H1 (cell line): ENCODE results near the gene ZRANB3. TPM values are rescaled to one million over a fixed set of nuclear protein-coding genes. Genes with fewer than 3 reads are reported as not detected.

Experiments
- CTCF ChIA-PET: fragments of 300-600 bp; sonication (Branson Sonifier 250); formaldehyde crosslinking; loops from one replicate; lab custom pipeline; 2021; ENCODE audit not compliant: partially characterized antibody; lab: Charles Lee
- POLR2A ChIA-PET: fragments of 300-600 bp; sonication (Branson Sonifier 250); formaldehyde crosslinking; loops from one replicate; lab custom pipeline; 2021; ENCODE audit warnings: inconsistent platforms; ENCODE audit not compliant: partially characterized antibody; lab: Charles Lee
- DNase-seq, 2 experiments: peaks; one replicate each; pipeline versions ENCODE4 v3.0.0 to v3.0.0-alpha.2; 2010 to 2022; ENCODE audit warnings: low spot score in 2 of 2, low read depth in 1 of 2, mixed read lengths in 1 of 2
- FAIRE-seq: peaks from 2 replicates; lab custom pipeline; 2011; peaks lifted over from hg19 to GRCh38; lab: Jason Lieb, UNC
- H2AFZ ChIP-seq: 2 replicates; pipeline ENCODE4 v1.8.1; 2012; ENCODE audit warnings: low read length, inconsistent platforms
- H2AK5ac ChIP-seq: 2 replicates; pipeline ENCODE4 v1.6.1; 2013; ENCODE audit warnings: low read depth, low read length
- H2BK120ac ChIP-seq: replicated peaks from 2 replicates; pipeline ENCODE3; 2013; ENCODE audit warnings: low read depth, low read length, inconsistent platforms
- H2BK12ac ChIP-seq: 2 replicates; pipeline ENCODE4 v1.6.1; 2013; ENCODE audit warnings: low read depth, low read length
- H2BK15ac ChIP-seq: 2 replicates; pipeline ENCODE4 v1.6.1; 2013; ENCODE audit warnings: low read length
- H2BK20ac ChIP-seq: 2 replicates; pipeline ENCODE4 v1.6.1; 2013; ENCODE audit warnings: low read length
- H2BK5ac ChIP-seq: 2 replicates; pipeline ENCODE4 v1.6.1; 2013; ENCODE audit warnings: low read depth, low read length
- H3K14ac ChIP-seq: 2 replicates; pipeline ENCODE4 v1.6.1; 2013; ENCODE audit warnings: inconsistent platforms; ENCODE audit not compliant: insufficient read length
- H3K18ac ChIP-seq: 2 replicates; pipeline ENCODE4 v1.6.1; 2013; ENCODE audit warnings: low read length; ENCODE audit errors: extremely low read depth
- H3K23ac ChIP-seq: 2 replicates; pipeline ENCODE4 v1.6.1; 2013; ENCODE audit warnings: inconsistent platforms; ENCODE audit not compliant: insufficient read length
- H3K23me2 ChIP-seq: 2 replicates; pipeline ENCODE4 v1.6.1; 2013; ENCODE audit warnings: low read depth, low read length
- H3K27ac ChIP-seq: 2 replicates; pipeline ENCODE4 v1.6.1; 2011; ENCODE audit warnings: low read depth, low read length, inconsistent platforms
- H3K27me3 ChIP-seq, 4 experiments: replicated peaks in 1 of 4; 1 replicate in 1 of 4; 2 replicates in 3 of 4; pipeline versions ENCODE4 v1.6.1 to v1.8.1; 2011 to 2013; ENCODE audit warnings: low read length in 3 of 4, mild to moderate bottlenecking in 3 of 4, inconsistent platforms in 2 of 4, mixed read lengths in 2 of 4, moderate library complexity in 1 of 4; ENCODE audit not compliant: control insufficient read depth in 3 of 4, insufficient read depth in 3 of 4; ENCODE audit errors: extremely low read depth in 1 of 4
- H3K36me3 ChIP-seq, 4 experiments: 2 replicates each; pipeline versions ENCODE4 v1.6.1 to v1.8.1; 2011 to 2013; ENCODE audit warnings: mild to moderate bottlenecking in 4 of 4, low read length in 3 of 4, moderate library complexity in 2 of 4, control low read depth in 1 of 4, inconsistent platforms in 1 of 4; ENCODE audit not compliant: insufficient read depth in 4 of 4, control insufficient read depth in 2 of 4
- H3K4ac ChIP-seq: replicated peaks from 2 replicates; pipeline ENCODE3; 2013; ENCODE audit warnings: low read length, low read depth, mixed read lengths, inconsistent platforms; ENCODE audit not compliant: insufficient read length
- H3K4me1 ChIP-seq, 4 experiments: replicated peaks in 1 of 4; 1 replicate in 1 of 4; 2 replicates in 3 of 4; pipeline versions ENCODE4 v1.6.1 to v1.8.1; 2011 to 2013; ENCODE audit warnings: low read length in 3 of 4, inconsistent platforms in 2 of 4, mixed read lengths in 1 of 4; ENCODE audit not compliant: insufficient read depth in 4 of 4, control insufficient read depth in 3 of 4
- H3K4me2 ChIP-seq, 2 experiments: 2 replicates each; pipeline versions ENCODE4 v1.6.1 to v1.8.1; 2011 to 2013; ENCODE audit warnings: low read depth in 2 of 2, low read length in 2 of 2, control low read depth in 1 of 2, inconsistent platforms in 1 of 2, mild to moderate bottlenecking in 1 of 2; ENCODE audit not compliant: insufficient read depth in 1 of 2
- H3K4me3 ChIP-seq, 4 experiments: fragments of 200-600, 300-600 bp in 1 of 4; sonication (generic), shearing (Covaris generic), sonication (Bioruptor Twin) in 1 of 4; 2 replicates each; pipeline versions ENCODE4 v1.5.1 to v1.8.1; 2011 to 2016; ENCODE audit warnings: low read length in 4 of 4, low read depth in 3 of 4, control low read depth in 2 of 4, inconsistent platforms in 2 of 4, mild to moderate bottlenecking in 2 of 4, mixed read lengths in 1 of 4, moderate library complexity in 1 of 4; ENCODE audit not compliant: insufficient read depth in 2 of 4; ENCODE audit errors: extremely low read depth in 1 of 4
- H3K56ac ChIP-seq: replicated peaks from 2 replicates; pipeline ENCODE3; 2013; ENCODE audit warnings: low read depth, mild to moderate bottlenecking, mixed read lengths, low read length, inconsistent platforms; ENCODE audit not compliant: insufficient read length
- H3K79me1 ChIP-seq: 2 replicates; pipeline ENCODE4 v1.6.1; 2013; ENCODE audit warnings: low read depth, low read length, control low read depth
- H3K79me2 ChIP-seq, 2 experiments: 2 replicates each; pipeline versions ENCODE4 v1.6.1 to v1.8.1; 2012 to 2013; ENCODE audit warnings: low read length in 2 of 2, mild to moderate bottlenecking in 2 of 2, inconsistent platforms in 1 of 2; ENCODE audit not compliant: insufficient read depth in 2 of 2, control insufficient read depth in 1 of 2
- H3K9ac ChIP-seq, 4 experiments: replicated peaks in 1 of 4; 1 replicate in 1 of 4; 2 replicates in 3 of 4; pipeline versions ENCODE4 v1.6.1 to v1.8.1; 2011 to 2013; ENCODE audit warnings: low read depth in 3 of 4, low read length in 3 of 4, control low read depth in 2 of 4, mild to moderate bottlenecking in 2 of 4, moderate library complexity in 2 of 4, inconsistent platforms in 1 of 4; ENCODE audit errors: extremely low read depth in 1 of 4
- H3K9me3 ChIP-seq, 2 experiments: 2 replicates each; pipeline versions ENCODE4 v1.6.1 to v1.8.1; 2012 to 2013; ENCODE audit warnings: mild to moderate bottlenecking in 2 of 2, moderate library complexity in 2 of 2, control low read depth in 1 of 2, inconsistent platforms in 1 of 2, low read depth in 1 of 2, low read length in 1 of 2, mixed read lengths in 1 of 2; ENCODE audit not compliant: insufficient read depth in 2 of 2
- H4K20me1 ChIP-seq, 2 experiments: replicated peaks in 1 of 2; 2 replicates each; pipeline versions ENCODE3 to v1.8.1; 2011 to 2013; ENCODE audit warnings: inconsistent platforms in 2 of 2, low read length in 2 of 2, mild to moderate bottlenecking in 1 of 2; ENCODE audit not compliant: insufficient read depth in 2 of 2, control insufficient read depth in 1 of 2
- H4K5ac ChIP-seq: 2 replicates; pipeline ENCODE4 v1.6.1; 2013; ENCODE audit warnings: low read length, low read depth, mixed read lengths, inconsistent platforms; ENCODE audit not compliant: insufficient read length
- H4K8ac ChIP-seq: 2 replicates; pipeline ENCODE4 v1.8.0; 2013; ENCODE audit warnings: mild to moderate bottlenecking, moderate library complexity, low read length, inconsistent platforms; ENCODE audit not compliant: insufficient read depth; ENCODE audit errors: extremely low read depth
- H4K91ac ChIP-seq: replicated peaks from 2 replicates; pipeline ENCODE3; 2013; ENCODE audit warnings: low read length, mixed read lengths, inconsistent platforms; ENCODE audit not compliant: insufficient read length
- BCL11A ChIP-seq, 2 experiments: IDR thresholded peaks; one replicate each; pipeline ENCODE4 v1.6.1; 2011; ENCODE audit warnings: low read depth in 2 of 2, low read length in 2 of 2, mild to moderate bottlenecking in 2 of 2
- JUND ChIP-seq: IDR thresholded peaks from 2 replicates; pipeline ENCODE4 v1.6.1; 2011; ENCODE audit warnings: mild to moderate bottlenecking, improper control_type of control experiment, low read length
- PHF8 ChIP-seq: fragments of 200-600 bp; sonication (generic); conservative IDR thresholded peaks from 2 replicates; pipeline ENCODE4 v1.7.1; 2012; ENCODE audit warnings: low read depth, mild to moderate bottlenecking, inconsistent platforms, low read length, moderate library complexity
- RBBP5 ChIP-seq: IDR thresholded peaks from 2 replicates; pipeline ENCODE4 v1.7.1; 2012; ENCODE audit warnings: low read depth, mild to moderate bottlenecking, inconsistent platforms, low read length, moderate library complexity, borderline replicate concordance
- RFX5 ChIP-seq: IDR thresholded peaks from 2 replicates; pipeline ENCODE4 v1.6.1; 2011; ENCODE audit warnings: low read depth, low read length, improper control_type of control experiment, borderline replicate concordance
- RNF2 ChIP-seq: fragments of 200-900, 300-1000 bp; sonication (generic); IDR thresholded peaks from 2 replicates; pipeline ENCODE4 v1.7.1; 2016; ENCODE audit warnings: borderline replicate concordance, low read depth, mild to moderate bottlenecking, antibody characterized with exemption, low read length; ENCODE audit not compliant: poor library complexity, severe bottlenecking; ENCODE audit errors: missing control alignments
- SUZ12 ChIP-seq: fragments of 200-600 bp; sonication (generic); IDR thresholded peaks from 2 replicates; pipeline ENCODE4 v1.6.1; 2012; ENCODE audit warnings: mild to moderate bottlenecking, inconsistent platforms, low read length, moderate library complexity, mixed read lengths
- TAF7 ChIP-seq: optimal IDR thresholded peaks from 2 replicates; pipeline ENCODE3; 2011; ENCODE audit warnings: low read depth, mild to moderate bottlenecking, inconsistent platforms, low read length, moderate library complexity, borderline replicate concordance
- polyA plus RNA-seq, 7 experiments: library from polyadenylated mRNA; depleted of rRNA in 3 of 7; stranded (reverse) in 5 of 7; unstranded in 2 of 7; fragments of >200 nt in 5 of 7; fragments of 200-250 nt in 2 of 7; gene quantifications; 1 replicate in 5 of 7; 2 replicates in 1 of 7; 4 replicates in 1 of 7; pipeline versions ENCODE4 v1.2.1 to v1.2.3, GENCODE V29; 2011 to 2013; ENCODE audit warnings: missing spikeins in 2 of 7, mixed read lengths in 2 of 7
- total RNA-seq: library from RNA; stranded (reverse); fragmentation: NEBNext Ultra II Directional; extraction: Animal tissue kit (Norgen Biotek cat#: 25700); gene quantifications from 2 replicates; pipeline ENCODE4 v1.2.1, GENCODE V29; 2021

ZRANB3 gene
- total and polyA plus RNA-seq, 2 of the 8 experiments (the other 6 are each of a cell fraction or from before 2014, with no cell fraction given) = 4.5 to 19.3 TPM

DNA sequence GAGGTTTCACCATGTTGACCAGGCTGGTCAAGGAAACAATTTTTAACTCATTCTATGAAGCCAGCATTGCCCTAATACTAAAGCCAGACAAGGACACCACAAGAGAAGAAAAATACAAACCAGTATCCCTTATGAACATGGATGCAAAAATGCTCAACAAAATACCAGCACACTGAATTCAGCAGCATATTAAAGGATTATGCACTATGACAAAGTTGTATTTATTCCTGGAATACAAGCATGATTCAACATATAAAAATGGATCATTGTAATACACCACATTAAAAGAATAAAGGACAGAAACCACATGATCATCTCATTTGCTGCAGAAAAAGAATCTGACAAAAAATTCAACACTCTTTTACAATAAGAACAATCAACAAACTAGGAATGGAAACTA, 340.2 kb downstream of the ZRANB3 start:
- H4K8ac ChIP-seq = no peak overlapping the region
- ChIA-PET POLR2A (no interaction called here), CTCF (no interaction called here)
- H3K4me2 ChIP-seq = no peak overlapping the region
- no peaks in the 10 kb centered on the region for H3K79me2 ChIP-seq
- H3K23ac ChIP-seq = no peak overlapping the region
- H4K91ac ChIP-seq = no peak overlapping the region
- FAIRE-seq = no peak
- no peaks in the 10 kb centered on the region; a peak in 2 of 4 replicates for H3K9me3 ChIP-seq
- no peak overlapping the region for H2BK15ac ChIP-seq
- H3K4me1 ChIP-seq = peaks cover 0 to 2% (median 0%) of the 10 kb centered on the region in 4 experiments; a peak in 1 of 7 replicates
- H3K23me2 ChIP-seq = no peaks in the 10 kb centered on the region
- H2AK5ac ChIP-seq = no peak overlapping the region
- H3K27me3 ChIP-seq = no peaks in the 10 kb centered on the region
- no peak overlapping the region for H4K5ac ChIP-seq
- no peak overlapping the region for H3K27ac ChIP-seq
- H2AFZ ChIP-seq = no peak overlapping the region
- H3K18ac ChIP-seq = no peak overlapping the region
- H3K4me3 ChIP-seq = no peak overlapping the region
- no peaks in the 10 kb centered on the region for H3K79me1 ChIP-seq
- H3K36me3 ChIP-seq = no peaks in the 10 kb centered on the region
- H3K9ac ChIP-seq = no peak overlapping the region
- H2BK12ac ChIP-seq = no peak overlapping the region
- H3K56ac ChIP-seq = no peak overlapping the region
- H2BK5ac ChIP-seq = no peak overlapping the region
- H3K14ac ChIP-seq = no peak overlapping the region
- H4K20me1 ChIP-seq = no peaks in the 10 kb centered on the region
- no peak overlapping the region for H3K4ac ChIP-seq
- no peak overlapping the region for H2BK120ac ChIP-seq
- no peak overlapping the region for H2BK20ac ChIP-seq
- DNase-seq = no peak
- TF ChIP-seq RFX5 = no peak
- TF ChIP-seq BCL11A (IDR thresholded peaks at IDR 0.05; ENCODE audit: low read depth in 2 of 2, low read length in 2 of 2) = no peak
- no peak for TF ChIP-seq SUZ12
- TF ChIP-seq TAF7 = no peak
- TF ChIP-seq JUND = no peak
- TF ChIP-seq RBBP5 = no peak
- no peak for TF ChIP-seq RNF2
- TF ChIP-seq PHF8 = no peak
